Gastroesophageal sphincter (tissue), 3 donors: ENCODE data around the gene PDLIM7.

Experiments
- CTCF ChIP-seq, 4 experiments: fragments of 200-600 bp in 2 of 4; fragments of 450-650 bp in 2 of 4; sonication (generic) in 1 of 4; IDR thresholded peaks; one replicate each; pipeline ENCODE4 v1.5.1; 2017 to 2019; ENCODE audit warnings: antibody characterized with exemption in 4 of 4, mild to moderate bottlenecking in 2 of 4, moderate library complexity in 2 of 4
- POLR2A ChIP-seq, 2 donors: fragments of 450-650 bp; IDR thresholded peaks; one replicate each; pipeline ENCODE4 v1.6.1; 2017; ENCODE audit warnings: antibody characterized with exemption in 2 of 2, mild to moderate bottlenecking in 2 of 2, moderate library complexity in 1 of 2

GRCh38 chr5:177450667-177451424 is 46.6 kb downstream of the PDLIM7 start:
- TF ChIP-seq POLR2A (IDR thresholded peaks at IDR 0.05), result no peak
- TF ChIP-seq CTCF (IDR thresholded peaks at IDR 0.05), result no peak
